Left ventricle myocardium inferior (tissue), 1 donor: ENCODE measurements around the gene AKT1S1. TPM values are rescaled to one million over a fixed set of nuclear protein-coding genes. Genes with fewer than 3 reads are reported as not detected.

ENCODE experiments used
- DNase-seq: peaks from one replicate; pipeline ENCODE4 v3.0.0-alpha.2; 2020
- H3K27ac ChIP-seq: fragments of 200-600 bp; replicated peaks from 2 replicates; pipeline ENCODE4 v1.8.0; 2021
- H3K27me3 ChIP-seq: fragments of 200-600 bp; 2 replicates; pipeline ENCODE4 v1.8.0; 2021; ENCODE audit warnings: low read depth
- H3K36me3 ChIP-seq: fragments of 200-600 bp; 2 replicates; pipeline ENCODE4 v1.8.0; 2021
- H3K4me1 ChIP-seq: fragments of 200-600 bp; 2 replicates; pipeline ENCODE4 v1.8.0; 2021
- H3K4me3 ChIP-seq: fragments of 200-600 bp; 2 replicates; pipeline ENCODE4 v1.8.0; 2021; ENCODE audit warnings: mild to moderate bottlenecking, moderate library complexity
- H3K9me3 ChIP-seq: fragments of 200-600 bp; replicated peaks from 2 replicates; pipeline ENCODE4 v1.8.0; 2021
- intact Hi-C: fragments of 100-400 bp; cut with micrococcal nuclease; formaldehyde crosslinking; loops from one replicate; pipeline ENCODE4 v1.11.0; 2022
- total RNA-seq: library from RNA; stranded (reverse); fragmentation: NEBNext Ultra II Directional; extraction: Animal tissue kit (Norgen Biotek cat#: 25700); gene quantifications from one replicate; pipeline ENCODE4 v1.2.1, GENCODE V29; 2021
- TF ChIP-seq, protein P1 (sequence below): fragments of 200-600 bp; IDR thresholded peaks from 2 replicates; pipeline ENCODE4 v1.8.0; 2021; ENCODE audit warnings: antibody characterized with exemption, mild to moderate bottlenecking, borderline replicate concordance
- donor health status: DM: no; HTN: yes; CAD: no; lungs with severe emphysema.

AKT1S1 gene
- total RNA-seq, 1 donor from 2014 or later, result 36.0 TPM

DNA sequence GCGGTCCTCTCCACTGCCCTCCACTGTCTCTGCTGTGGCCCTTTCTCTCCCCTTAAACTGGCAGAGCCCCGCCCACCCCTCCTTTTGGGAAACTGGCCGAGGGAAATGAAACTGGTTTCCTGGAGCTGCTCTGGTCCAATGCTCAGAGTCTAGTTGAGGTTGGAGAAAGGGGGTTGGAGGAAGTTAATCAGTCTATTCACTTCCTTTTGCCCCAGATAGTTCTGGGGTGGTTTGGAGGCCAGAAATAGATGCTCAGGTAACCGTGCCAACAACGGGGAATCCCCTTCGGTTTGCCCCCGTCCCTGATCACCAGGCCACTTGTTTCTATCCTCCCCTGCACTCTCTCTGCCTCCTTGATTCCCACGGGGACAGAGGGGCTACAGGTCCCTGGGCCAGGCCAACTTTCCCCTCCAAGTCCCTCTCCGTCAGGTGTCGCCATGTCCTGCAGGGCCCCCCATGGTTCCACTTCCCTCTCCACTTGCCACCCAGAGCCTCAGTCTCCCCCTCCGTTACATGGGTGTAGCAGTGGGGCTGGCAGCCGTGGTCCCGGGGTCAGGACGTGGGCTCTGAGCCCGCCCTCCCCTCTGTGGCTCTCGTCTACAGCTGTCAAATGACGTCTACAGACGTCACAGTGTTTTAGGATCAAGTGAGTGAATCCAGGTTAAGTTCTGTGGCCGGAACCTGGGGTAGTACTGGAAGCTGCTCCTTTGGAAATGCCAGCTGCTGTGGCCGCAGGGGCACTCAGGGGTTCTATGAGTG lies 19.9 kb upstream of the AKT1S1 start, which contains the start of gene IL4I1:
Gene IL4I1 (minus strand): TSS at position 25 of the 759 bp plus-strand sequence. CDS start 727 bp downstream, outside the sequence.
- Histone ChIP-seq H3K9me3 (no peaks in the 10 kb centered on the region), H3K4me1 (peaks cover 10% of the 10 kb centered on the region), H3K36me3 (no peaks in the 10 kb centered on the region), H3K4me3 (peak within 1 kb of the TSS; percentile 23), H3K27me3 (peaks cover 11% of the 10 kb centered on the region), H3K27ac (peak within 1 kb of the TSS; percentile 42)
- no peak for DNase-seq
- intact Hi-C loops, result no loop called here
- TF ChIP-seq, protein P1, sequence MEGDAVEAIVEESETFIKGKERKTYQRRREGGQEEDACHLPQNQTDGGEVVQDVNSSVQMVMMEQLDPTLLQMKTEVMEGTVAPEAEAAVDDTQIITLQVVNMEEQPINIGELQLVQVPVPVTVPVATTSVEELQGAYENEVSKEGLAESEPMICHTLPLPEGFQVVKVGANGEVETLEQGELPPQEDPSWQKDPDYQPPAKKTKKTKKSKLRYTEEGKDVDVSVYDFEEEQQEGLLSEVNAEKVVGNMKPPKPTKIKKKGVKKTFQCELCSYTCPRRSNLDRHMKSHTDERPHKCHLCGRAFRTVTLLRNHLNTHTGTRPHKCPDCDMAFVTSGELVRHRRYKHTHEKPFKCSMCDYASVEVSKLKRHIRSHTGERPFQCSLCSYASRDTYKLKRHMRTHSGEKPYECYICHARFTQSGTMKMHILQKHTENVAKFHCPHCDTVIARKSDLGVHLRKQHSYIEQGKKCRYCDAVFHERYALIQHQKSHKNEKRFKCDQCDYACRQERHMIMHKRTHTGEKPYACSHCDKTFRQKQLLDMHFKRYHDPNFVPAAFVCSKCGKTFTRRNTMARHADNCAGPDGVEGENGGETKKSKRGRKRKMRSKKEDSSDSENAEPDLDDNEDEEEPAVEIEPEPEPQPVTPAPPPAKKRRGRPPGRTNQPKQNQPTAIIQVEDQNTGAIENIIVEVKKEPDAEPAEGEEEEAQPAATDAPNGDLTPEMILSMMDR, result no peak

DNA sequence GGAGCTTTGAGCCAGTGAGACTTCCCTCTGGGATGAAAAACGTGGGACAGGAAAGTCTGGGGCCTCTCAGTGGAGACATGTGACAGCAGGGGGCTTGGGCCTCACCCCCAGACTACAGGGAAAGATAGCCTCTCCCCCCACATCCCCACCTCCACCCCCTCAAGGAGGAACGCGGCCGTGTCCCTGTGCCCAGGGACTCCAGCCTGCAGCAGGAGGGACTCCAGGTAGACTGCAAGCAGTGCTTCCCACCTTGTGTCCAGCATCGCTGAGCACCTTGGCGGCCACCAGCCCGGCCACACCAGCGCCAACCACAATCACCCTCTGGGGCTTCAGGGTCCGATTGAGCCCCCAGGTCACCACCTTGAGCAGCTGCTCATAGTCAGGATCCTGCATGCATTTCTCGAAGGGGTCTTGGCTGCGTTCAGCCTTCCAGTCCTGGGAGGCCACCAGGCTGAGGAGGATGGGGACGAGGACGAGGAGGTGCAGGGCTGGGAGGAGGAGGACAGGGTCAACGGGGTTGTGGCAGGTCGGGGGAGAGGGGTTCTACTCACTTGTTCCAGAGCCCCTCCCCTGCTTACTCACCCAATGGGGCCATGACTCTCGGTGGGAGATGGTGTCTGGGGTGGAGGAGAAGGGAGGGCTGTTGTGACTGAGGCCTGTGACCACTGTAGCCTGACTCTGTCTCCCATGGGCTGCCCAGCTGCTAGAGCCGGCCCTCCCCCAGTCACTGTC lies 18.6 kb upstream of the AKT1S1 start:
- DNase-seq, result no peak
- H3K4me3 ChIP-seq, result no peak overlapping the region

DNA sequence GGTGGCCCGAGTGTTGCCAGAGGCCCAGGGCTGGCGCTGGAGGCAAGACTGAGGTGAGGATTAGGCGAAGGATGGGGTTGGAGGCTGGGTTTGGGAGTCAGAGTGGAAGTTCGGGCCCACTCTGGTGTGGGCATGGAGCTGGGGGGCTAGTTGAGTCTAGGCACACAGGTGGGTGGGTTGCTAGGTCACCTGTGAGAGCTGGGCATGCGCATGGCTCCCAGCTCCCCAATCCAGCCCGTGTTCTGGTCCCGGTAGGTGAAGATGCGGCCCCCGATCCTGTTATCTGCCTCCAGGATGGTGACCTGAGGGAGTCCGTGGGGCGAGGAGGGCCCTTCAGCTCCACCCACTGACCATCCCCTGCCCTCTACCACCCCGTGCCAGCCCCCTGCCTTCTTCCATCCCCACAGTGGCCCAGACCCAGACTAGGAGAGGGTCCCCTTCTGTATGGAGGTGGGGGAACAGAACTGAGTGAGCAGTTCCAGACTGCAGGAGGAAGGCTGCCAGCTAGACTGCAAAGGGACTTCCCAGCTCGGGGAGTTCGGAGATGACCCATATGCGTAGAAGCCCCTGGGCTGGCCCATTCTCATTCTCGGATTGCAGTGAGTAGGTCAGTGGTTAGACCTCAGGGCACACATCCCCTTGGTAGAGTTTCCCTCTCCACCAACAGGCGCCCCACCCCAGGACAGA lies 17.9 kb upstream of the AKT1S1 start:
- peaks cover 22% of the 10 kb centered on the region for H3K27me3 ChIP-seq
- no peaks in the 10 kb centered on the region for H3K36me3 ChIP-seq
- H3K4me1 ChIP-seq, result peaks cover 16% of the 10 kb centered on the region
- no peak overlapping the region for H3K4me3 ChIP-seq
- DNase-seq, result no peak
- TF ChIP-seq, protein P1, result no peak
- intact Hi-C loops, result no loop called here
- no peak overlapping the region for H3K27ac ChIP-seq
- no peaks in the 10 kb centered on the region for H3K9me3 ChIP-seq

More for the DNA sequence above, 18.6 kb upstream of the AKT1S1 start:
- Histone ChIP-seq H3K27ac (no peak overlapping the region), H3K27me3 (peaks cover 16% of the 10 kb centered on the region), H3K9me3 (no peaks in the 10 kb centered on the region), H3K4me1 (peaks cover 10% of the 10 kb centered on the region), H3K36me3 (no peaks in the 10 kb centered on the region)
- TF ChIP-seq, protein P1, result no peak
- intact Hi-C loops, result no loop called here

DNA sequence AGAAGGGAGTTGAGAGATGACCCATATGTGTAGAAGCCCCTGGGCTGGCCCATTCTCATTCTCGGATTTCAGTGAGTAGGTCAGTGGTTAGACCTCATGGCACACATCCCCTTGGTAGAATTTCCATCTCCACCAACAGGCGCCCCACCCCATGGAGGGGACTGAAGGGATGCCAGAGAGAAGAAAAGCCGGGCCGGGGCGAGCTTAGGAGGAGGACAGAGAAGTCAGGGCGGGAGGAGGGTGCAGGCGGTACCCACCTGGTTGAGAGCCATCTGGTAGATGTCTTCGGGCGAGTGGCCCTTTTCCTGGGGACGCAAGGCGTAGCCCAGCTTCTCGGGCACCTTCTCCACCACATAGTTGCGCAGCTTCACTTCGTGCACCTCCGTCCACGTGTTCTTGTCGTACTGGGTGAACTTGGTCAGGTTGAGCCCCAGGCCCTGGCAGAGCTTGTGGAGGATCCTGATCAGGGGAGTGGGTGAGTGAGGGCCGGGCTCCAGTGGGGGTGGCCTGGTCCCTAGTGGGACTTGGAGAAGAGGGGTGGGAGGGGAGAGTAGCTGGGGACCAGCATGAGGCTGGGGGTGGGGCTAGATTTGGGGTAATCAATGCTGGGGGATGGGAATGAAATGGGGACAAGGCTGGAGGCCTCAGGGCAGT lies 17.0 kb upstream of the AKT1S1 start:
- Histone ChIP-seq H3K27me3 (peaks cover 24% of the 10 kb centered on the region), H3K9me3 (no peaks in the 10 kb centered on the region), H3K4me3 (no peak overlapping the region), H3K36me3 (no peaks in the 10 kb centered on the region), H3K27ac (no peak overlapping the region), H3K4me1 (peaks cover 24% of the 10 kb centered on the region)
- intact Hi-C loops, result no loop called here
- no peak for DNase-seq
- TF ChIP-seq, protein P1, result no peak

DNA sequence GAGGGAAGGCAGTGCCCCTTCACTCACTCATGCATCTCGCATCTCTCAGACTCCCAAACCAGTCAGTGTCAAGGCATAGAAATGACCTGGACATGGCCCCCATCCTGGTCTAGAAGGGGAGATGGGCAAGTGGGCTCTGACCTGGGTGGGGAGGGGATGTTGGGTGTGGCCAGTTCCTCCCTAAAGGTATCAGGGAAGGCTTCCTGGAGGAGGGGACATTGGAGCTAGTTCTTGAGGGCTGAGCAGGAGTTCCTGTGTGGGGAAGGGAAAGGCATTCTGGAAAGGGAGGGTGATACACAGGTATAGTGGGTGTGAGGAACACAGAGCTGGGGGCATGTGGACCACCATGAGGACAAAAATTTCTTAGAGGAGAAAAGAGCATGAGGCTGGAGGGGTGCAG lies 15.6 kb upstream of the AKT1S1 start:
- Histone ChIP-seq H3K27ac (no peak overlapping the region), H3K4me1 (peaks cover 29% of the 10 kb centered on the region), H3K9me3 (no peaks in the 10 kb centered on the region), H3K4me3 (no peak overlapping the region), H3K27me3 (peaks cover 24% of the 10 kb centered on the region), H3K36me3 (peaks cover 8% of the 10 kb centered on the region)
- DNase-seq, result no peak
- TF ChIP-seq, protein P1, result no peak
- intact Hi-C loops, result no loop called here
